ENCODE measurements around the gene MCRIP1.

MCRIP1 gene

DNA sequence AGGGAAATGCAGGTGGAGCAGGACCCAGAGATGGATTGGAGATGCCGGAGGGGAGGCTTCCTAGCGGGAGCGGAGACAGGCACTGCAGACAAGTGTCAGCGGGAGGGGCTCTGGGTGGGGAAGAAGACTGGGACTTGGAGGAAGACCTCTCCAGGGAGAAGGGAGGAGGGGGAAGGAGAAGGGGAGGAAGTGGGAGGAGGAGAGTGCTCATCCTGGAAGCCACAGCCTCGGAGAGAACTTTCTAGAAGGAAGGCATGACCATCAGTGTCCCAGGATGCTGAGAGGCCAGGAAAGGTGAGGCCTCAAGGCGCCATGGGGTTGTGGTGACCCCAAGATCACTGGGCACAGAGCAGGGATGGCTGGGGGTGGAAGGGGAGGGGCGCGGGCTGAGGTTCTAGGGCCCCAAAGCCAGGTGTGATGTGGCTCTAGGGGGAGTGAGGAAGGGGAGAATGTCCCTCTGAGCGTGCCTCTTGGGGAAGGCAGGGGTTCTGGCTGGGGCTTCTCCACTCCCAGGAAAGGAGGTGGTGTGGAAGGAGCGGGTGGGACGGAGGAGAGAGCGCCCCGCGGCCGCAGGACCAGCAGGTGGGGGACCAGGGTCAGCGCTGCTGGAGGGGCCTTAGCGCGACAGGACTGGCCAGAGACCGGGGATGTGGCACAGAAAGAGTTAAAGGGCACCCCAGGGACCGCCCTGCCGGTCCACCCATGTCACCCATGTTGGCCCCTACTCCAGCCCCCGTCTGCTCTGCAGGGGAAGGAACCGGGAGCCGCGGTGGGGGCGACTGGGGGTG is 30.0 kb downstream of the MCRIP1 start:
- no peak for DNase-seq

- DNase-seq = no peak
Measured at GRCh38 chr17:81802048-81802758, 30.9 kb downstream of the MCRIP1 start.

DNA sequence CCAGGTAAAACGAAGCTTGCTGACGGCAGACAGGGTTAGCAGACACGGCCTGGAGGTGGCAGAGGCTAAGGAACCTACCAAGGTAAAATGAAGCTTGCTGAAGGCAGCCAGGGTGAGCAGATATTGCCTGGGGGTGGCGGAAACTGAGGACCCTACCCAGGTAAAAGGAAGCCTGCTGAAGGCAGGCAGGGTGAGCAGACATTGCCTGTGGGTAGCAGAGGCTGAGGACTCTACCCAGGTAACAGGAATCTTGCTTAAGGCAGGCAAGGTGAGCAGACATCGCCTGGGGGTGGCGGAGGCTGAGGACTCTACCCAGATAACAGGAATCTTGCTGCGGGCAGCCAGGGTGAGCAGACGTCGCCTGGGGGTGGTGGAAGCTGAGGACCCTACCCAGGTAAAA is 31.8 kb downstream of the MCRIP1 start:
- no peak for DNase-seq

GRCh38 chr17:81794509-81794908 is 38.6 kb downstream of the MCRIP1 start:
- no peak for DNase-seq

DNA sequence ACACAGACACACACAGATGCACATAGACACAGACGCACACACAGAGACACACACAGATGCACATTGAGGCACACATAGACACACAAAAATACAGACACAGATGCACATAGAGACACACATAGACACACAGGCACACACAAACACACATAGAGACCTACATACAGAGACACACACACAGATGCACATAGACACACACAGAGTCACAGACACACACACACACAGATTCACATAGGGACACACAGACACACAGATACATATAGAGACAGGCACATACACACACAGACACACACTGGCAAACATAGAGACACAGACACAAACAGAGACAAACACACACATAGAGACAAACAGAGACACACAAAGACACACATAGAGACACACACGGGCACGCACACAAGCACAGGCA is 39.0 kb downstream of the MCRIP1 start:
- DNase-seq = no peak

DNA sequence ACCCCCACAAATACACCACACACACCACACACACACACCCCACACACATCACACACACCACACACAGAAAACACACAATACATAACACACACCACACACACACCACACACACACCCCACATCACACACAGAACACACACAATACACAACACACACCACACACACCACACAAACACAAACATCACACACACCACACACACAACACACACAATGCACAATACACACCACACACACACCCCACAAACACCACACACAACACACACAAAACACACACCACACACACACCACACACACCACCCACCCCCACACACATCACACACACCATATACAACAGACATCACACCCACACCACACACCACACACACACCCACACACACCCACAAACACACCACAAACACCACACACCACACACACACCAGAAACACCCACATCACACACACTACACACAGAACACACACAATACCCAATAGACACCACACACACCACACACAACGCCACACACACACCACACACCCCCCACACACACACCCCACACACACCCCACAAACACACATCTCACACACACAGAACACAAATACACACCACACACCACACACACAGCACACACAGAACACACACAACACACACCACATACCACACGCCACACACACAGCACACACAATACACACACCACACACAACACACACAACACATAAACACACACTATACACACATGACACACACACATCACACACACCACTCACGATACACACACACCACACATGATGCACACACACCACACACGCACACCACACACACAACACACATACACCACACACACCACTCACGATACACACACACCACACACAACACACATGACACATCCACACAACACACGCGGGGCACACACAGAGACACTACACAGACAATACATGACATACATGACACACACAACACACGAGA is 40.1 kb downstream of the MCRIP1 start:
- no peak for DNase-seq

Measured in NCI-H1930 (cell line).